Natural killer cell (primary cell): ENCODE data around the gene MIA2. TPM values are rescaled to one million over a fixed set of nuclear protein-coding genes. Genes with fewer than 3 reads are reported as not detected.

ENCODE experiments used
- ATAC-seq, 3 donors: fragments of 150-1000 bp in 2 of 3; fragments of 200-7000 bp in 1 of 3; cut with Tn5 transposase; 1 replicate in 1 of 3; 2 replicates in 2 of 3; pipeline ENCODE4 v1.10.0; 2021; ENCODE audit warnings: mild to moderate bottlenecking in 2 of 3, moderate library complexity in 2 of 3
- DNase-seq, 2 donors: peaks; one replicate each; pipeline versions ENCODE4 v3.0.0 to v3.0.0-alpha.2; 2013 to 2021; ENCODE audit warnings: mixed read lengths in 1 of 2
- H3K27ac ChIP-seq: one replicate; pipeline ENCODE4 v1.5.1; 2013; ENCODE audit warnings: mild to moderate bottlenecking, low read length
- H3K27me3 ChIP-seq: one replicate; pipeline ENCODE4 v1.6.1; 2013; ENCODE audit warnings: low read length; ENCODE audit not compliant: control insufficient read depth, insufficient read depth
- H3K36me3 ChIP-seq: one replicate; pipeline ENCODE4 v1.6.1; 2013; ENCODE audit warnings: low read length; ENCODE audit not compliant: control insufficient read depth, insufficient read depth
- H3K4me1 ChIP-seq: one replicate; pipeline ENCODE4 v1.6.1; 2013; ENCODE audit warnings: low read length; ENCODE audit not compliant: control insufficient read depth, insufficient read depth
- H3K4me3 ChIP-seq: one replicate; pipeline ENCODE4 v1.5.1; 2013; ENCODE audit warnings: low read length
- H3K9me3 ChIP-seq: one replicate; pipeline ENCODE4 v1.6.1; 2013; ENCODE audit warnings: low read length; ENCODE audit not compliant: control insufficient read depth, insufficient read depth
- H3K27ac Mint-ChIP-seq, 2 donors: one replicate each; pipeline ENCODE4 v1.8.0; 2022; ENCODE audit warnings: mild to moderate bottlenecking in 2 of 2, mixed read lengths in 2 of 2, moderate library complexity in 1 of 2
- H3K27me3 Mint-ChIP-seq, 2 donors: one replicate each; pipeline ENCODE4 v1.8.0; 2022; ENCODE audit warnings: low read depth in 2 of 2, mixed read lengths in 2 of 2
- H3K36me3 Mint-ChIP-seq: one replicate; pipeline ENCODE4 v1.8.0; 2022; ENCODE audit warnings: mixed read lengths
- H3K4me1 Mint-ChIP-seq, 2 donors: one replicate each; pipeline ENCODE4 v1.8.0; 2022; ENCODE audit warnings: mixed read lengths in 2 of 2
- H3K4me3 Mint-ChIP-seq: one replicate; pipeline ENCODE4 v1.8.0; 2022; ENCODE audit warnings: mild to moderate bottlenecking, moderate library complexity, mixed read lengths
- H3K9me3 Mint-ChIP-seq, 2 donors: one replicate each; pipeline ENCODE4 v1.8.0; 2022; ENCODE audit warnings: mixed read lengths in 2 of 2
- CTCF ChIP-seq: fragments of 200-600 bp; IDR thresholded peaks from one replicate; pipeline ENCODE4 v1.8.0; 2022; ENCODE audit warnings: antibody characterized with exemption
- WGBS: methylation state at CpG from one replicate; pipeline ENCODE4 v1.1.7; 2013; ENCODE audit warnings: missing lambda C conversion rate; ENCODE audit not compliant: insufficient coverage; 5-methylcytosine and 5-hydroxymethylcytosine counted together
- intact Hi-C: fragments of 100-400 bp; cut with micrococcal nuclease; formaldehyde crosslinking; loops from one replicate; pipeline ENCODE4 v1.14.2; 2022
- total RNA-seq, 4 donors: library from RNA; stranded (reverse); fragments of 120-200 nt in 1 of 4; gene quantifications; one replicate each; pipeline versions ENCODE4 v1.2.3 to v1.2.4, GENCODE V29; 2013 to 2022

The MIA2 gene
- total RNA-seq, 3 donors from 2014 or later (not counting 1 experiment from before 2014, with no cell fraction given), result 44.7 to 45.7 (median 45.4) TPM

- intact Hi-C loops, result loop anchor here (10.0 kb wide), 1 partner anchor 1189 kb away; no protein-coding TSS in a partner anchor
- Histone ChIP-seq H3K36me3 (no peaks in the 10 kb centered on the region), H3K4me3 (no peak overlapping the region), H3K27me3 (no peaks in the 10 kb centered on the region), H3K27ac (no peak overlapping the region), H3K9me3 (no peaks in the 10 kb centered on the region), H3K4me1 (peaks cover 5% of the 10 kb centered on the region)
- DNase-seq (no peak), ATAC-seq (no peak)
- H3K4me1 Mint-ChIP-seq, result peaks cover 26 to 30% of the 10 kb centered on the region in 2 donors
- peaks cover 0 to 2% of the 10 kb centered on the region in 2 donors for H3K9me3 Mint-ChIP-seq
- no peak overlapping the region for H3K4me3 Mint-ChIP-seq
- no peaks in the 10 kb centered on the region for H3K27me3 Mint-ChIP-seq
- WGBS, result 94% methylated on average over 7 of the region's 7 CpGs
- H3K36me3 Mint-ChIP-seq, result no peaks in the 10 kb centered on the region
- H3K27ac Mint-ChIP-seq, result no peak overlapping the region
- TF ChIP-seq CTCF, result no peak
Observed at GRCh38 chr14:39264057-39264456, 30.3 kb downstream of the MIA2 start.

- Mint-ChIP-seq H3K36me3 (no peaks in the 10 kb centered on the region), H3K4me3 (no peak overlapping the region), H3K27me3 (no peaks in the 10 kb centered on the region), H3K9me3 (peaks cover 0 to 2% of the 10 kb centered on the region in 2 donors), H3K4me1 (peaks cover 31 to 35% of the 10 kb centered on the region in 2 donors), H3K27ac (peak overlapping the region in 1 of 2 donors; percentile 97)
- Histone ChIP-seq H3K27me3 (no peaks in the 10 kb centered on the region), H3K27ac (no peak overlapping the region), H3K4me1 (peaks cover 8% of the 10 kb centered on the region), H3K36me3 (no peaks in the 10 kb centered on the region), H3K4me3 (no peak overlapping the region), H3K9me3 (no peaks in the 10 kb centered on the region)
- no CpG with 5 or more reads among the region's 1 CpG for WGBS
- intact Hi-C loops, result loop anchor here (10.0 kb wide), 1 partner anchor 1190 kb away; no protein-coding TSS in a partner anchor
- no peak for TF ChIP-seq CTCF
- no peak for ATAC-seq
- DNase-seq, result no peak
Observed at GRCh38 chr14:39264558-39264957, 30.8 kb downstream of the MIA2 start.

- TF ChIP-seq CTCF, result no peak
- Mint-ChIP-seq H3K36me3 (no peaks in the 10 kb centered on the region), H3K4me3 (peak overlapping the region; percentile 78), H3K9me3 (peaks cover 0 to 2% of the 10 kb centered on the region in 2 donors), H3K27ac (peak overlapping the region; percentile 74 to 97), H3K4me1 (peaks cover 36 to 39% of the 10 kb centered on the region in 2 donors), H3K27me3 (no peaks in the 10 kb centered on the region)
- intact Hi-C loops, result loop anchor here (5.0 to 10.0 kb wide), 2 partner anchors 153 to 1190 kb away; partner anchors contain the start of gene GEMIN2
- no peak for DNase-seq
- Histone ChIP-seq H3K9me3 (no peaks in the 10 kb centered on the region), H3K27ac (no peak overlapping the region), H3K27me3 (no peaks in the 10 kb centered on the region), H3K4me1 (peaks cover 12% of the 10 kb centered on the region), H3K36me3 (no peaks in the 10 kb centered on the region), H3K4me3 (no peak overlapping the region)
- no peak for ATAC-seq
- no CpG with 5 or more reads among the region's 2 CpGs for WGBS
Observed at GRCh38 chr14:39265033-39265432, 31.3 kb downstream of the MIA2 start.
